Lung microvascular endothelial cell (primary cell): Measurements from ENCODE around the gene CMTM2. TPM values are rescaled to one million over a fixed set of nuclear protein-coding genes. Genes with fewer than 3 reads are reported as not detected.
"Not testable (repeated sequence)": the region's sequence is repeated elsewhere in the genome, so short reads cannot be mapped to it uniquely, and the experiment has no call there.

Experiments
- DNase-seq, 2 donors: peaks; one replicate each; pipeline versions ENCODE4 v3.0.0 to v3.0.0-alpha.2; 2010; ENCODE audit warnings: low read depth in 2 of 2
- total RNA-seq: library from RNA; depleted of rRNA; stranded (reverse); fragments of >200 nt; gene quantifications from 2 replicates; pipeline ENCODE4 v1.2.1, GENCODE V29; 2014

CMTM2 gene
- total RNA-seq, 1 donor from 2014 or later: not detected

GRCh38 chr16:66630561-66631260 lies 51.4 kb downstream of the CMTM2 start:
- DNase-seq: not testable (repeated sequence)

DNA sequence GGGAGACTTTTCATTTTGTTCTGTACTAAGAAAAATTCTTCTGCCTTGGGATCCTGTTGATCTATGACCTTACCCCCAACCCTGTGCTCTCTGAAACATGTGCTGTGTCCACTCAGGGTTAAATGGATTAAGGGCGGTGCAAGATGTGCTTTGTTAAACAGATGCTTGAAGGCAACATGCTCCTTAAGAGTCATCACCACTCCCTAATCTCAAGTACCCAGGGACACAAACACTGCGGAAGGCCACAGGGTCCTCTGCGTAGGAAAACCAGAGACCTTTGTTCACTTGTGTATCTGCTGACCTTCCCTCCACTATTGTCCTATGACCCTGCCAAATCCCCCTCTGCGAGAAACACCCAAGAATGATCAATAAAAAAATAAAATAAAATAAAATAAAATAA lies 52.3 kb downstream of the CMTM2 start:
- not testable (repeated sequence) for DNase-seq

DNA sequence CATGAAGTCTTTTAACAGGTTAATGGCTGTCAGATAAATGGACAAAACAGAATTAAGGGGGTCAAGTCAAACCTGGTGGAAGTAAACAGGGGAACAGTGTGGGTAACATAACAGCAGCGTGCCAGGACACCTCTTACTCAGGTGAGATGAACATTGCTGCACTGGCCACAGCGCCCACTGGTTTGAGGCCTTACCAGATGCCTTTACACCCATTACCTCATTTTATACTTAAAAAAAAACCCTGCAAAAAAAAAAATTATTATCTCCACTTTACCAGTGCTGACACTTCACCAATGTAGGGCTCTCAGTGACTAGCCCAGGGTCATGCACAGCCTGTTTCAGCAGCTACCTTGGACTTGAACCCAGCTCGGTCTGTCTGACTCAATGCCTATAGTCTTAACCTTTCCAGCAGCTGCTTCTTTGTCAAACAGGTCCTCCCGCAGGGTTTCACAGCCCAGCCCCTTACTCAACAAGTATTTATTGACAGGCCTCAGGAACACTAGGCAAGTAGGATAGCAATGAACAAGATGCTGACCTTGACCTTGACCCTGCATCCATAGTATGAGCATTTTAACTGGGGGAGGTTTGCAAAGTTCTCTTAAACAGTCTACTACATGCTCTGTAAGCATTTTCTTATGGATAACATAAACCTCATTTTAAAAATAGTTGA lies 55.4 kb downstream of the CMTM2 start:
- no peak for DNase-seq

- DNase-seq: no peak
Measured at GRCh38 chr16:66635406-66635805, 56.1 kb downstream of the CMTM2 start.

GRCh38 chr16:66636199-66636598 lies 56.9 kb downstream of the CMTM2 start:
- DNase-seq: no peak

- no peak for DNase-seq
Measured at GRCh38 chr16:66637806-66638205, 58.5 kb downstream of the CMTM2 start.

Other genes with a start within 250 kb of the CMTM2 start
- gene CDH5, start 212.8 kb upstream of the CMTM2 start, total RNA-seq: 284 and 312 TPM in 2 replicates
- gene BEAN1, start 152.2 kb upstream of the CMTM2 start, total RNA-seq: not detected in 2 replicates
- 23.1 and 29.2 TPM in 2 replicates for gene TK2, start 29.3 kb upstream of the CMTM2 start, total RNA-seq
- 51.6 and 73.0 TPM in 2 replicates for gene CKLF, start 26.9 kb upstream of the CMTM2 start, total RNA-seq
- 1.5 and 1.8 TPM in 2 replicates for gene CMTM1, start 13.0 kb upstream of the CMTM2 start, total RNA-seq
- 23.1 and 28.0 TPM in 2 replicates for gene CMTM3, start 25.2 kb downstream of the CMTM2 start, total RNA-seq
- 5.4 and 7.6 TPM in 2 replicates for gene CMTM4, start 117.3 kb downstream of the CMTM2 start, total RNA-seq
- gene DYNC1LI2, start 172.1 kb downstream of the CMTM2 start, total RNA-seq: 83.7 and 132 TPM in 2 replicates
- gene TERB1, start 222.1 kb downstream of the CMTM2 start, total RNA-seq: under 0.01 TPM in 1 of 2 replicates, not detected in the other